C4-2B (cell line): ENCODE measurements around the gene LDLRAD3.

Source experiments
- ZFX ChIP-seq: fragments of 450-650 bp; IDR thresholded peaks from 2 replicates; pipeline ENCODE4 v1.6.1; 2017
- TF ChIP-seq, protein P1 (sequence below): fragments of 450-650 bp; conservative IDR thresholded peaks from 2 replicates; pipeline ENCODE4 v1.5.1; 2017; ENCODE audit warnings: mild to moderate bottlenecking

DNA sequence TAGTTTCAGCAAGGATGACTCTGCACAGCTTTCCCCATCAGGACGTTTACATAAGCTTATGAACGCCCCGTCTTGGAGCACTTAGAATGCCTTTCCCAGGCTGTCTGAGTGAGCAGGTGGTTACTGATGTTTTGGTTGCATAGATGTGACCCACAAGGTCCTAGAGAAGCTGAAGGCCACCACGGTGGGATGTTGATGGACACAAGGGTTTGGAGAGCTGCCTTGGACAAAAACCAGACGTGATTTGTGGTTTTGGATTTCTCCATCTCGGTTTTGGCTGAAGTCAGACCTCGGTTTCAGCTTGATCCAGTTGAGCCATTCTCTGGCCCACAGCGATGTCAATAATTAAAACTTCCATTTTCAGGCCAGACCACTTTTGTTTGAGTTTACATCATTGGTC, 151.9 kb downstream of the LDLRAD3 start:
- TF ChIP-seq, protein P1, sequence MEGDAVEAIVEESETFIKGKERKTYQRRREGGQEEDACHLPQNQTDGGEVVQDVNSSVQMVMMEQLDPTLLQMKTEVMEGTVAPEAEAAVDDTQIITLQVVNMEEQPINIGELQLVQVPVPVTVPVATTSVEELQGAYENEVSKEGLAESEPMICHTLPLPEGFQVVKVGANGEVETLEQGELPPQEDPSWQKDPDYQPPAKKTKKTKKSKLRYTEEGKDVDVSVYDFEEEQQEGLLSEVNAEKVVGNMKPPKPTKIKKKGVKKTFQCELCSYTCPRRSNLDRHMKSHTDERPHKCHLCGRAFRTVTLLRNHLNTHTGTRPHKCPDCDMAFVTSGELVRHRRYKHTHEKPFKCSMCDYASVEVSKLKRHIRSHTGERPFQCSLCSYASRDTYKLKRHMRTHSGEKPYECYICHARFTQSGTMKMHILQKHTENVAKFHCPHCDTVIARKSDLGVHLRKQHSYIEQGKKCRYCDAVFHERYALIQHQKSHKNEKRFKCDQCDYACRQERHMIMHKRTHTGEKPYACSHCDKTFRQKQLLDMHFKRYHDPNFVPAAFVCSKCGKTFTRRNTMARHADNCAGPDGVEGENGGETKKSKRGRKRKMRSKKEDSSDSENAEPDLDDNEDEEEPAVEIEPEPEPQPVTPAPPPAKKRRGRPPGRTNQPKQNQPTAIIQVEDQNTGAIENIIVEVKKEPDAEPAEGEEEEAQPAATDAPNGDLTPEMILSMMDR, result no peak
- TF ChIP-seq ZFX, result no peak
